ENCODE results near the gene MOSPD2. TPM values are rescaled to one million over a fixed set of nuclear protein-coding genes. Genes with fewer than 3 reads are reported as not detected.
A peak's percentile ranks its signal among the peaks of the same experiment; 100 is the strongest.

MOSPD2 gene
- total and polyA plus RNA-seq, 3 donors from 2014 or later, result 6.0 to 14.9 (median 13.1) TPM

DNA sequence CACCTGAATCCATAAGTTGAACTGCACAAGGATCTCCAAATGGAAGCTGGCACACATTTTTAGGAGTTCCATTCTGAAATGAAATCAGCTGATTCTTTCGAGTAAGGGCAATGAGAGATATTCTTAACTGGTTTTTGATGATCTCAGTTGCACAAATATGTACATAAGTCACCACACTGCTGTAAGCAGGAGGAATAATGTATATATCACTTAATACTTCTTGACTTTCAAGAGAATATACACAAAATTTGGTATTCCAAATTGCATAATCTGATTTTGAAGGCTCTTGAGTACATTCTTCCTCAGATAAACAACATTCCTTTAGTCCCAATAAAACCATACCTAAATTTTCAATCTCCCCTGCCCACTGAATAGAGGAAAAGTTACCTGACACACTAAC is 8.6 kb upstream of the MOSPD2 start:
- TF ChIP-seq, protein P1, sequence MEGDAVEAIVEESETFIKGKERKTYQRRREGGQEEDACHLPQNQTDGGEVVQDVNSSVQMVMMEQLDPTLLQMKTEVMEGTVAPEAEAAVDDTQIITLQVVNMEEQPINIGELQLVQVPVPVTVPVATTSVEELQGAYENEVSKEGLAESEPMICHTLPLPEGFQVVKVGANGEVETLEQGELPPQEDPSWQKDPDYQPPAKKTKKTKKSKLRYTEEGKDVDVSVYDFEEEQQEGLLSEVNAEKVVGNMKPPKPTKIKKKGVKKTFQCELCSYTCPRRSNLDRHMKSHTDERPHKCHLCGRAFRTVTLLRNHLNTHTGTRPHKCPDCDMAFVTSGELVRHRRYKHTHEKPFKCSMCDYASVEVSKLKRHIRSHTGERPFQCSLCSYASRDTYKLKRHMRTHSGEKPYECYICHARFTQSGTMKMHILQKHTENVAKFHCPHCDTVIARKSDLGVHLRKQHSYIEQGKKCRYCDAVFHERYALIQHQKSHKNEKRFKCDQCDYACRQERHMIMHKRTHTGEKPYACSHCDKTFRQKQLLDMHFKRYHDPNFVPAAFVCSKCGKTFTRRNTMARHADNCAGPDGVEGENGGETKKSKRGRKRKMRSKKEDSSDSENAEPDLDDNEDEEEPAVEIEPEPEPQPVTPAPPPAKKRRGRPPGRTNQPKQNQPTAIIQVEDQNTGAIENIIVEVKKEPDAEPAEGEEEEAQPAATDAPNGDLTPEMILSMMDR (IDR thresholded peaks at IDR 0.05), result no peak
- TF ChIP-seq POLR2A (IDR thresholded peaks at IDR 0.05), result no peak
- no peaks in the 10 kb centered on the region for H3K4me1 ChIP-seq
- H3K27me3 ChIP-seq, result no peaks in the 10 kb centered on the region
- no peaks in the 10 kb centered on the region for H3K9me3 ChIP-seq
- DNase-seq, result no peak
- no peak overlapping the region for H3K27ac ChIP-seq
- H3K4me3 ChIP-seq, result no peak overlapping the region
- intact Hi-C loops (cut with DNase I; ENCODE audit: low total_unique reads), result no loop called here
- no peaks in the 10 kb centered on the region for H3K36me3 ChIP-seq (ENCODE audit: low read depth, missing control alignments)
- 80 to 100% methylated on average over 1 of the region's 1 CpG for WGBS, 2 donors

GRCh38 chrX:14865201-14865600 is 8.0 kb upstream of the MOSPD2 start:
- Histone ChIP-seq H3K4me1 (no peaks in the 10 kb centered on the region), H3K36me3 (ENCODE audit: low read depth, missing control alignments) (no peaks in the 10 kb centered on the region), H3K4me3 (no peak overlapping the region), H3K27ac (no peak overlapping the region), H3K27me3 (no peaks in the 10 kb centered on the region), H3K9me3 (no peaks in the 10 kb centered on the region)
- intact Hi-C loops (cut with DNase I; ENCODE audit: low total_unique reads), result no loop called here
- DNase-seq, result no peak
- TF ChIP-seq POLR2A (IDR thresholded peaks at IDR 0.05), result no peak
- TF ChIP-seq, protein P1 (IDR thresholded peaks at IDR 0.05), result no peak
- WGBS, 2 donors, result 79 to 92% methylated on average over 1 of the region's 1 CpG

DNA sequence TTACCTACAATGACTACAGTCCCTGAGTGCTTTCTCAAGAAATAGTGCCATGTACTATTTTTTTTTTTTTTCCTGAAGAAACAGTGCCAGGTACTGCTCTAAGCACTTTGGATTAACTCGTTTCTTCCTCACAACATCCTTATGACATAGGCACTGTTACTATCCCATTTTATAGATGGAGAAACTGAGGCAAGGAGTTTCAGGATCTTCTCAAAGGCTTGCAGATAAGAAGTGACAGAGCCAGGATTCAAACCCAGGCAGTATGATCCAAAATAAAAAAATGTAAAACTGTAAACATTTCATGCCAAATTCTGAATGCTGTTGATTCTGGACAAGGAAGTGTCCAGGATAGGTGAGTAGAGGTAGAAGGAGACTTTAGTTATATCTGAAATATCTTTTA is 1.5 kb upstream of the MOSPD2 start:
- intact Hi-C loops (cut with DNase I; ENCODE audit: low total_unique reads), result no loop called here
- Histone ChIP-seq H3K36me3 (ENCODE audit: low read depth, missing control alignments) (no peaks in the 10 kb centered on the region), H3K4me3 (no peak overlapping the region), H3K27ac (no peak overlapping the region), H3K4me1 (no peaks in the 10 kb centered on the region), H3K27me3 (no peaks in the 10 kb centered on the region), H3K9me3 (no peaks in the 10 kb centered on the region)
- WGBS, 2 donors, result 57 to 60% methylated on average over 1 of the region's 1 CpG
- TF ChIP-seq, protein P1 (IDR thresholded peaks at IDR 0.05), result no peak
- TF ChIP-seq POLR2A (IDR thresholded peaks at IDR 0.05), result no peak
- DNase-seq, result no peak

- WGBS, 2 donors, result 8 to 11% methylated on average over 7 of the region's 7 CpGs
- Histone ChIP-seq H3K9me3 (no peaks in the 10 kb centered on the region), H3K36me3 (ENCODE audit: low read depth, missing control alignments) (no peaks in the 10 kb centered on the region), H3K4me3 (peak overlapping the region; percentile 69 to 75), H3K27ac (peak overlapping the region in 1 of 2 donors; percentile 50), H3K27me3 (no peaks in the 10 kb centered on the region), H3K4me1 (no peaks in the 10 kb centered on the region)
- TF ChIP-seq, protein P1 (IDR thresholded peaks at IDR 0.05), result no peak
- no peak for TF ChIP-seq POLR2A (IDR thresholded peaks at IDR 0.05)
- DNase-seq, result no peak
- intact Hi-C loops (cut with DNase I; ENCODE audit: low total_unique reads), result no loop called here
Observed at GRCh38 chrX:14872355-14872754, 866 bp upstream of the MOSPD2 start.

DNA sequence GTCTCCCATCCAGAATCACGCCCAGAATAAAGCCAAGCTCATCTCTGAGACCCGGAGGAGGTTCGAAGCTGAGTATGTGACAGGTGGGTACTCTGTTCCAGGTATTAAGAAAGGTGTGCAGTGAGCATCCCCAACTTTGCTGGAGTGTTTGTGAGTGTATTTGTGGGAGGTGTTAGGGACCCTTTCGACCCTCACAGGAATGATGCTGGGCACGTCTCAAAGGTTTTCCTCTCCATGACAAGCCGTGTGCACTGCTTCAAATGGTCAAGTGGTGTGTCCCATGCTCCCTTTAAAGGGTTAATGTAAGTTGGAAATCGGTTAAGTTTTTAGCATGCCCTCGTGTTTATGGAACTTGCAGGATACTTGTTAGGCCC is 442 bp downstream of the MOSPD2 start:
- no peak for TF ChIP-seq POLR2A (IDR thresholded peaks at IDR 0.05)
- TF ChIP-seq, protein P1 (IDR thresholded peaks at IDR 0.05), result no peak
- no peaks in the 10 kb centered on the region for H3K9me3 ChIP-seq
- peak overlapping the region; percentile 61 to 62 for H3K27ac ChIP-seq
- no peak for DNase-seq
- intact Hi-C loops (cut with DNase I; ENCODE audit: low total_unique reads), result no loop called here
- peak overlapping the region; percentile 69 to 75 for H3K4me3 ChIP-seq
- H3K4me1 ChIP-seq, result no peaks in the 10 kb centered on the region
- WGBS, 2 donors, result 0 to 4% methylated on average over 2 to 7 of the region's 8 CpGs
- H3K36me3 ChIP-seq (ENCODE audit: low read depth, missing control alignments), result no peaks in the 10 kb centered on the region
- no peaks in the 10 kb centered on the region for H3K27me3 ChIP-seq
